HepG2 (cell line): ENCODE data around the gene GDF2. TPM values are rescaled to one million over a fixed set of nuclear protein-coding genes. Genes with fewer than 3 reads are reported as not detected.

Source experiments
- ATAC-seq: fragments of 200-7000 bp; cut with Tn5 transposase; 3 replicates; pipeline ENCODE4 v1.9.1; 2020; ENCODE audit warnings: mild to moderate bottlenecking, moderate library complexity
- BruUV-seq: library from RNA; stranded (reverse); fragments of 400-500 nt; replicated peaks from 2 replicates; lab custom pipeline; 2021; lab: Mats Ljungman, UMichigan
- CTCF ChIA-PET: fragments of 300-600 bp; formaldehyde crosslinking; extraction: SDS; loops from one replicate; lab custom pipeline; 2021; ENCODE audit warnings: low total read pairs, inconsistent platforms, low intra/inter-chr PET ratio; lab: Yijun Ruan, JAX
- POLR2A ChIA-PET: fragments of 350-600 bp; sonication (Branson Sonifier 250); formaldehyde crosslinking; loops from one replicate; lab custom pipeline; 2020; ENCODE audit warnings: antibody characterized with exemption, inconsistent platforms; lab: Yijun Ruan, JAX
- DNase-seq: peaks from one replicate; pipeline ENCODE4 v3.0.0-alpha.2; 2015; ENCODE audit warnings: low spot score
- FAIRE-seq: peaks from 3 replicates; lab custom pipeline; 2011; peaks lifted over from hg19 to GRCh38; lab: Jason Lieb, UNC
- H2AFZ ChIP-seq: one replicate; pipeline ENCODE4 v1.6.1; 2011; ENCODE audit warnings: low read length, inconsistent platforms
- H3K27ac ChIP-seq: fragments of 300-600 bp; 3 replicates; pipeline ENCODE4 v1.8.0; 2011; ENCODE audit warnings: mixed run types, mild to moderate bottlenecking, mixed read lengths, low read length, inconsistent platforms; ENCODE audit not compliant: insufficient read depth; ENCODE audit errors: extremely low read length
- H3K27me3 ChIP-seq, 2 experiments: fragments of 200-600 bp in 1 of 2; 2 replicates in 1 of 2; 3 replicates in 1 of 2; pipeline versions ENCODE4 v1.6.0 to v1.8.0; 2011; ENCODE audit warnings: low read length in 2 of 2, mild to moderate bottlenecking in 2 of 2, moderate library complexity in 2 of 2, inconsistent platforms in 1 of 2; ENCODE audit not compliant: insufficient read depth in 2 of 2, control insufficient read depth in 1 of 2
- H3K36me3 ChIP-seq, 2 experiments: fragments of 200-600 bp in 1 of 2; replicated peaks in 1 of 2; 2 replicates in 1 of 2; 3 replicates in 1 of 2; pipeline versions ENCODE4 v1.5.1 to v1.8.0; 2011; ENCODE audit warnings: low read length in 2 of 2, inconsistent platforms in 1 of 2; ENCODE audit not compliant: insufficient read depth in 2 of 2, control insufficient read depth in 1 of 2
- H3K4me1 ChIP-seq: 2 replicates; pipeline ENCODE4 v1.5.1; 2012; ENCODE audit warnings: low read length, inconsistent platforms; ENCODE audit not compliant: insufficient read depth
- H3K4me2 ChIP-seq: 2 replicates; pipeline ENCODE4 v1.6.0; 2011; ENCODE audit warnings: low read depth, low read length, inconsistent platforms
- H3K4me3 ChIP-seq, 3 experiments: fragments of 200-600 bp in 1 of 3; sonication (generic), shearing (Covaris generic) in 1 of 3; replicated peaks in 1 of 3; 2 replicates each; pipeline ENCODE4 v1.5.1; 2011 to 2016; ENCODE audit warnings: low read length in 3 of 3, inconsistent platforms in 2 of 3, low read depth in 2 of 3, mild to moderate bottlenecking in 2 of 3, control low read depth in 1 of 3, mixed read lengths in 1 of 3; ENCODE audit not compliant: insufficient read depth in 1 of 3
- H3K79me2 ChIP-seq: one replicate; pipeline ENCODE4 v1.6.1; 2011; ENCODE audit warnings: low read length, inconsistent platforms; ENCODE audit not compliant: insufficient read depth
- H3K9ac ChIP-seq: 2 replicates; pipeline ENCODE4 v1.6.0; 2011; ENCODE audit warnings: mild to moderate bottlenecking, low read depth, low read length, inconsistent platforms; ENCODE audit not compliant: insufficient read depth
- H3K9me3 ChIP-seq: 2 replicates; pipeline ENCODE4 v1.5.1; 2012; ENCODE audit warnings: mild to moderate bottlenecking, low read length
- H4K20me1 ChIP-seq: 2 replicates; pipeline ENCODE4 v1.6.0; 2011; ENCODE audit warnings: inconsistent platforms, mild to moderate bottlenecking, low read length, moderate library complexity; ENCODE audit not compliant: insufficient read depth
- AKAP8 ChIP-seq: sonication (generic); formaldehyde crosslinking; IDR thresholded peaks from 2 replicates; pipeline ENCODE4 v1.5.1; 2020; ENCODE audit warnings: mild to moderate bottlenecking, missing genetic modification reagents
- FOXA3 ChIP-seq: IDR thresholded peaks from 2 replicates; pipeline ENCODE4 v1.6.1; 2016; ENCODE audit warnings: missing genetic modification reagents, missing compliant biosample characterization
- FOXJ3 ChIP-seq: sonication (generic); formaldehyde crosslinking; IDR thresholded peaks from 2 replicates; pipeline ENCODE4 v1.4.0; 2020; ENCODE audit warnings: missing genetic modification reagents, mild to moderate bottlenecking, borderline replicate concordance
- FOXK1 ChIP-seq: sonication (generic); formaldehyde crosslinking; IDR thresholded peaks from 2 replicates; pipeline ENCODE4 v1.4.0; 2020; ENCODE audit warnings: low read depth, missing genetic modification reagents, borderline replicate concordance
- PHF8 ChIP-seq: sonication (generic); formaldehyde crosslinking; IDR thresholded peaks from 2 replicates; pipeline ENCODE4 v1.5.0; 2020; ENCODE audit warnings: missing genetic modification reagents
- SKI ChIP-seq: fragments of 450-650 bp; IDR thresholded peaks from one replicate; pipeline ENCODE4 v1.6.1; 2018; ENCODE audit warnings: mild to moderate bottlenecking; ENCODE audit not compliant: partially characterized antibody
- SPEN ChIP-seq: sonication (generic); formaldehyde crosslinking; IDR thresholded peaks from 2 replicates; pipeline ENCODE4 v1.5.1; 2020; ENCODE audit warnings: low read depth, mild to moderate bottlenecking, missing genetic modification reagents
- U2AF2 ChIP-seq: fragments of 200-400 bp; formaldehyde crosslinking; IDR thresholded peaks from 2 replicates; pipeline ENCODE4 v1.6.1; 2017; ENCODE audit warnings: low read depth, mild to moderate bottlenecking, low read length
- ZBTB42 ChIP-seq: sonication (generic); formaldehyde crosslinking; IDR thresholded peaks from 2 replicates; pipeline ENCODE4 v1.5.0; 2020; ENCODE audit warnings: mild to moderate bottlenecking, missing genetic modification reagents
- ZNF432 ChIP-seq: sonication (generic); formaldehyde crosslinking; IDR thresholded peaks from 2 replicates; pipeline ENCODE4 v1.5.0; 2020; ENCODE audit warnings: missing genetic modification reagents, mild to moderate bottlenecking, borderline replicate concordance
- ZSCAN31 ChIP-seq: sonication (generic); formaldehyde crosslinking; IDR thresholded peaks from 2 replicates; pipeline ENCODE4 v1.5.0; 2020; ENCODE audit warnings: low read depth, mild to moderate bottlenecking, missing genetic modification reagents
- WGBS: methylation state at CpG from one replicate; pipeline ENCODE4 v1.1.6; 2017; ENCODE audit warnings: low lambda C conversion rate; 5-methylcytosine and 5-hydroxymethylcytosine counted together
- in situ Hi-C: cut with HindIII; loops from 2 replicates; pipeline ENCODE4 v1.10.0; 2017; ENCODE audit warnings: low pct_unique_long_range_greater_than_20kb; ENCODE audit not compliant: extremely low pct_ligation_motif_present
- intact Hi-C: fragments of 100-400 bp; cut with micrococcal nuclease; formaldehyde crosslinking; loops from one replicate; pipeline ENCODE4 v1.10.0; 2022; ENCODE audit not compliant: unreplicated experiment
- polyA plus RNA-seq, 8 experiments: library from polyadenylated mRNA; depleted of rRNA in 3 of 8; stranded (reverse) in 7 of 8; unstranded in 1 of 8; fragments of >200 nt; fragmentation: Illumina TruSeq in 4 of 8; extraction: Trizol in 4 of 8; gene quantifications; 2 replicates each; pipeline versions ENCODE4 v1.2.1 to v1.2.3, GENCODE V29; 2011 to 2016; ENCODE audit warnings: low read depth in 4 of 8, missing spikeins in 1 of 8, mixed read lengths in 1 of 8; ENCODE audit not compliant: insufficient read depth in 1 of 8
- total RNA-seq, 5 experiments: library from RNA; depleted of rRNA; stranded (reverse); fragments of >200 nt; fragmentation: Illumina TruSeq; extraction: Trizol; gene quantifications; 2 replicates each; pipeline ENCODE4 v1.2.3, GENCODE V29; 2016; ENCODE audit warnings: low read depth in 1 of 5

The GDF2 gene
- total and polyA plus RNA-seq, 2 of the 13 experiments (the other 11 are each of a cell fraction or from before 2014, with no cell fraction given) = not detected

- no peak overlapping the region for H3K4me2 ChIP-seq
- TF ChIP-seq SPEN (CRISPR knock-in tag) (no peak), ZNF432 (CRISPR knock-in tag) (no peak), ZSCAN31 (CRISPR knock-in tag) (no peak), U2AF2 (no peak), ZBTB42 (CRISPR knock-in tag) (no peak), FOXK1 (CRISPR knock-in tag) (no peak), FOXJ3 (CRISPR knock-in tag) (no peak), PHF8 (CRISPR knock-in tag) (no peak), FOXA3 (CRISPR knock-in tag) (no peak), SKI (no peak), AKAP8 (no peak)
- ATAC-seq (no peak), FAIRE-seq (no peak), DNase-seq (no peak)
- H4K20me1 ChIP-seq = no peaks in the 10 kb centered on the region
- H2AFZ ChIP-seq = no peak overlapping the region
- no peak overlapping the region for H3K27ac ChIP-seq
- no peaks in the 10 kb centered on the region; a peak in 3 of 5 replicates for H3K27me3 ChIP-seq
- POLR2A ChIA-PET = no interaction called here
- CTCF ChIA-PET = no interaction called here
- in situ Hi-C loops = no loop called here
- intact Hi-C loops = no loop called here
- H3K4me3 ChIP-seq = no peak overlapping the region
- no peak overlapping the region for H3K9ac ChIP-seq
- no peaks in the 10 kb centered on the region for H3K79me2 ChIP-seq
- WGBS = 23% methylated on average over 11 of the region's 11 CpGs
- no peaks in the 10 kb centered on the region for H3K9me3 ChIP-seq
- H3K36me3 ChIP-seq = no peaks in the 10 kb centered on the region
- BruUV-seq = no TSS peak
- no peaks in the 10 kb centered on the region for H3K4me1 ChIP-seq
Measured at GRCh38 chr10:47276576-47277351, 45.5 kb upstream of the GDF2 start.
